ENCODE results near the gene DGKK. TPM values are rescaled to one million over a fixed set of nuclear protein-coding genes. Genes with fewer than 3 reads are reported as not detected.

Gene DGKK
- total RNA-seq, 2 donors from 2014 or later: 0.06 TPM; not detected in 1

DNA sequence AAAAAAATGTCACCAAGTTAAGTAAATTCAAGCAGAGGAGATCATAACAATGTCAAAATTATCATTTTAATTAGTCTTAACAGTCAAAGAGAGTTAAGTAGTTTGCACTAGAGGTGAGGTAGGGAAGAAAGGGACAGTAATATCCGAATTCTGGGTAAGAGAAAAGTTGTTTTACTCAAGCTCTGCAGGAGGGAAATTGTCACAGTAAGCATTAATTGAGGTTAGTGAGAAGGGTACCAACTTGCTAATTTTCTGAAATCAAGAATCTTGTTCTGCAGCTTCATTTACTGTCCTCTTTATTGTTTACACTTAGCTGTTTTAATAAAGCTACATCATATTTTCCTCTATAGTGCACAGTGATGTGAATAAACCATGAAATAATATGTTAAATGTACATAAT is 11.0 kb downstream of the DGKK start:
- TF ChIP-seq POLR2A (IDR thresholded peaks at IDR 0.05): no peak
- TF ChIP-seq CTCF (IDR thresholded peaks at IDR 0.05): no peak
- TF ChIP-seq POLR2AphosphoS5 (IDR thresholded peaks at IDR 0.05): no peak
- no peaks in the 10 kb centered on the region for H3K36me3 ChIP-seq
- no peaks in the 10 kb centered on the region for H3K27me3 ChIP-seq (replicated peaks; ENCODE audit: insufficient read depth)
- DNase-seq (ENCODE audit: low spot score): no peak
- intact Hi-C loops (cut with DNase I): no loop called here
- H3K9me3 ChIP-seq: no peaks in the 10 kb centered on the region
- no peaks in the 10 kb centered on the region for H3K4me1 ChIP-seq (replicated peaks)
- WGBS: 55% methylated on average over 1 of the region's 1 CpG
- no peak overlapping the region for H3K27ac ChIP-seq
- no peak overlapping the region for H3K4me3 ChIP-seq

DNA sequence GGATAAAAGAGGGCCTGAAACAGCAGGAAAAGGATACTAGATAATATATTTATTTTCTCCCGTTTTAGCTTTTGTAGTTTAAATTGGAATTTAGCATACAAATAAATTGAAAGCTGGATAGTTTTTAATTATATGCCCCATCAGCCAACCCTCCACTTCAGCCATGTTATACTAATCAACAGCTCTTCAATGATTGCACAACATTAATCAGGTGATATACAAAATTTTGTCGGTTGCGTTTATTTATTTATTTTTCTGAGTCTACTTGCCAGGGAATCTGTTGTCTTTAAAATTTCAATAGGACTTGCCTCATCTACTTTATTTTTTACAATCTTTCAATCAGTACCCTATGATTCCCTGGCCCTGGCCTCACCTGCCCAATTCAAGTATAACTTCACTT is 12.1 kb downstream of the DGKK start:
- WGBS: 82% methylated on average over 3 of the region's 3 CpGs
- intact Hi-C loops (cut with DNase I): no loop called here
- no peaks in the 10 kb centered on the region for H3K36me3 ChIP-seq
- H3K27me3 ChIP-seq (replicated peaks; ENCODE audit: insufficient read depth): no peaks in the 10 kb centered on the region
- no peak overlapping the region for H3K27ac ChIP-seq
- H3K4me3 ChIP-seq: no peak overlapping the region
- H3K4me1 ChIP-seq (replicated peaks): no peaks in the 10 kb centered on the region
- no peak for DNase-seq (ENCODE audit: low spot score)
- no peaks in the 10 kb centered on the region for H3K9me3 ChIP-seq
- TF ChIP-seq POLR2A (IDR thresholded peaks at IDR 0.05) (no peak), CTCF (IDR thresholded peaks at IDR 0.05) (no peak), POLR2AphosphoS5 (IDR thresholded peaks at IDR 0.05) (no peak)

GRCh38 chrX:50456712-50457484 is 13.7 kb downstream of the DGKK start:
- H3K27me3 ChIP-seq (replicated peaks; ENCODE audit: insufficient read depth): no peaks in the 10 kb centered on the region

DNA sequence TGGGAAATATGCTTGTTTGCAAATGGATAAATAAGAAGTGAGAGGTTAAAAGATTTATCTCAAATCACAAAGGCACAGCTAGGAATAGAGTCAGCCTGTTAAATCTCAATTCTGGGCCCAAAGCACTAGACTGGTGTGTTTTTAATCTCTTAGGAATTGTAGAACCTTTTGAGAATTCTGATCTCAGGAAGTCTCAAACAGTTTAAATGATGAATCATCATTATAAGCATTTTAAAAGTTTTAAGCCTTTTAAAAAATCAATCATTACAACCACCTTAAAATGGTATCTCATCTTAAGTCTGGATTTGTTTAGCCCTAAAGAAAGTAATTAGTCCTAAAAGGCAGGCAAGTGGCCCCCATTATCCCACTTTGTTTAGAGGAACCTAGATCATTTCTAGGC is 17.8 kb downstream of the DGKK start:
- intact Hi-C loops (cut with DNase I): no loop called here
- no peak overlapping the region for H3K4me3 ChIP-seq
- no peak overlapping the region for H3K27ac ChIP-seq
- DNase-seq (ENCODE audit: low spot score): no peak
- H3K9me3 ChIP-seq: no peaks in the 10 kb centered on the region
- H3K36me3 ChIP-seq: no peaks in the 10 kb centered on the region
- no peaks in the 10 kb centered on the region for H3K27me3 ChIP-seq (replicated peaks; ENCODE audit: insufficient read depth)
- H3K4me1 ChIP-seq (replicated peaks): no peaks in the 10 kb centered on the region
- TF ChIP-seq POLR2A (IDR thresholded peaks at IDR 0.05) (no peak), CTCF (IDR thresholded peaks at IDR 0.05) (no peak), POLR2AphosphoS5 (IDR thresholded peaks at IDR 0.05) (no peak)

More at GRCh38 chrX:50456712-50457484, 13.7 kb downstream of the DGKK start:
- TF ChIP-seq CTCF (IDR thresholded peaks at IDR 0.05): no peak
- TF ChIP-seq POLR2A (IDR thresholded peaks at IDR 0.05): no peak
- no peak overlapping the region for H3K27ac ChIP-seq
- intact Hi-C loops (cut with DNase I): no loop called here
- H3K4me3 ChIP-seq: no peak overlapping the region
- DNase-seq (ENCODE audit: low spot score): no peak
- H3K9me3 ChIP-seq: no peaks in the 10 kb centered on the region
- H3K36me3 ChIP-seq: no peaks in the 10 kb centered on the region
- WGBS: 66% methylated on average over 6 of the region's 6 CpGs
- no peaks in the 10 kb centered on the region for H3K4me1 ChIP-seq (replicated peaks)

GRCh38 chrX:50450324-50450723 is 20.3 kb downstream of the DGKK start:
- DNase-seq (ENCODE audit: low spot score): no peak
- intact Hi-C loops (cut with DNase I): no loop called here
- H3K9me3 ChIP-seq: no peaks in the 10 kb centered on the region
- no peaks in the 10 kb centered on the region for H3K27me3 ChIP-seq (replicated peaks; ENCODE audit: insufficient read depth)
- H3K4me1 ChIP-seq (replicated peaks): no peaks in the 10 kb centered on the region
- H3K36me3 ChIP-seq: no peaks in the 10 kb centered on the region
- TF ChIP-seq POLR2AphosphoS5 (IDR thresholded peaks at IDR 0.05) (no peak), CTCF (IDR thresholded peaks at IDR 0.05) (no peak), POLR2A (IDR thresholded peaks at IDR 0.05) (no peak)
- no peak overlapping the region for H3K4me3 ChIP-seq
- no peak overlapping the region for H3K27ac ChIP-seq
- WGBS: 50% methylated on average over 1 of the region's 1 CpG

All from prostate gland (tissue), 2 donors.